Stimulated activated CD4-positive, alpha-beta T cell treated with anti-CD3 and anti-CD28 coated beads, Interleukin-2, amount 100 ng/mL, for 4 hours (primary cell): ENCODE measurements around the gene SPATA20.

Experiments used
- DNase-seq: peaks from one replicate; pipeline ENCODE4 v3.0.0-alpha.2; 2020; ENCODE audit warnings: low read depth

Gene SPATA20

GRCh38 chr17:50547035-50547735 lies at the start of gene SPATA20:
Gene SPATA20, plus strand, starts transcription at chr17:50547174. Its CDS starts 35 bp downstream, at chr17:50547209.
- peak; percentile 74 for DNase-seq

- DNase-seq, result no peak
Measured at GRCh38 chr17:50498021-50498874, 48.7 kb upstream of the SPATA20 start.

GRCh38 chr17:50499270-50499669 lies 47.7 kb upstream of the SPATA20 start:
- no peak for DNase-seq

GRCh38 chr17:50499721-50500120 lies 47.3 kb upstream of the SPATA20 start:
- no peak for DNase-seq

DNA sequence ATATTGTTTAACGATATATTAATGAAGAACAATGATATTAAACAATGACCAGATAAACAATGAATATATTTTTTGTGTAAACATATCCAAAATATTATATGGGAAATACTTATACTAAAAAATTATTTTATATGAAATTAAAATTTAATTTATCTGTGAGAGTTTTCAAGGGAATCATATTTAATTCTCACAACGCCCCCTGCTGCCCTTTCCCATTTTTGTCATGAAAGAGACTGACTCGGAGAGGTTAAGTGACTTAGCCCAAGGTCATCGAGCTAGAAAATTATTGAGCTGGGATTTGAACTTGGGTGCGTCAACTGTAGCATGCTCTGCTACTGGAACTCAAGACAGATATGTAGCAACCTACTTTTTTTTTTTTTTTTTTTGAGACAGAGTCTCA lies 45.9 kb upstream of the SPATA20 start:
- no peak for DNase-seq

- DNase-seq, result no peak
Measured at GRCh38 chr17:50502301-50502990, 44.5 kb upstream of the SPATA20 start.

GRCh38 chr17:50505591-50506130 lies 41.3 kb upstream of the SPATA20 start:
- no peak for DNase-seq

DNA sequence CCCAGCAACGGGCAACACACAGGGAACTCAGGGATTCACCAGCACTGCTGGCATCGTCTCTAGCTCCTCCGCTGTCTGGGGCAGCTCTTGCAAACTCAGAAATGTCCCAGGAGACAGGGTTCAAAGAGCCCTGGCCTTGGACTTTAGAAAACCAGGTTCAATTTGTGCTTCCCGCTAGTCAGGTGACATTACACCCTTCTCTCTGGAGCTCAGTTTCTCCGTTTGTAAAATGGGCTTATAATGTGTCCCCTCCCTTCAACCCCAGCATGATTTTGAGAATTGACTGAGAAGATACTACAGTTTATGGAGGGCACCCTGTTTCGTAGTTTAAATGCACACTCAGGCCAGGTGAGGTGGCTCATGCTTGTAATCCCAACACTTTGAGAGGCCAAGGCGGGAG lies 40.7 kb upstream of the SPATA20 start:
- DNase-seq, result no peak

DNA sequence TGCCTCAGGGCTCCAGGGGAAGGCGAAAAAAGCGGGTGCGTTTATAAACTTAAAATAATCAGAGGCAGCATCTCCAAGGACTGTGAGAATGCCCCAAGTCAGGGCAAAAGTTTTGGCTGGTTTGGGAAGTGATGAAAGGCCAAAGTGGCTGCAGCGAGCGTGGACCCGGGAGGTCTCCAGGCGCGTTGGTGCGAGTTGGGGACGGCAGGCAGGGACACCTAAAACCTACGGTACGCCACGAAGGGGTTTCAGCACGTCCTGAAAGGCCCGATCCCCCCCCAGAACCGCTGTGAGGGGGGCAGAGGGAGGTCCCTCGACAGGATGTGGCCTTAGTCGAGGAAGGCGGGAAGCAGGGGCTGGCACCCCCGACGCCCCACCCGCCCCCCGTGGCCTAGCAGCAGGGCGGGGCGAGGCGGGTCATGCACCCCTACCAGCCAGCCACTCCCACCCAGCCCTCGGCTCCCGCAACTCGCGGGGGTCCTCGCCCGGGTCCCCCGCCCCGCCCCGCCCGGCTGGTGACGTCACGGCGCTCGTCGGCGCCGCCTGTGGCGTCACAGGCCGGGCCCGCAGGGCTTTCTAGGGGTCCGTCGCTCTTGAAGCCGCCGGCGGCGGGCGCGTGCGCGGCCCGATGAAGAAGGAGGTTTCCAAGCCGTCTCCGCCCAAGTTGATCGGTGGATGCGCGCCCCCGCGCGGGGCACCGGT lies 39.0 kb upstream of the SPATA20 start, which contains the start of gene MYCBPAP:
TSS of gene MYCBPAP (plus strand) at position 569 of the 702 bp plus-strand sequence. CDS start 236 bp downstream, outside the sequence.
- DNase-seq, result peak; percentile 60

DNA sequence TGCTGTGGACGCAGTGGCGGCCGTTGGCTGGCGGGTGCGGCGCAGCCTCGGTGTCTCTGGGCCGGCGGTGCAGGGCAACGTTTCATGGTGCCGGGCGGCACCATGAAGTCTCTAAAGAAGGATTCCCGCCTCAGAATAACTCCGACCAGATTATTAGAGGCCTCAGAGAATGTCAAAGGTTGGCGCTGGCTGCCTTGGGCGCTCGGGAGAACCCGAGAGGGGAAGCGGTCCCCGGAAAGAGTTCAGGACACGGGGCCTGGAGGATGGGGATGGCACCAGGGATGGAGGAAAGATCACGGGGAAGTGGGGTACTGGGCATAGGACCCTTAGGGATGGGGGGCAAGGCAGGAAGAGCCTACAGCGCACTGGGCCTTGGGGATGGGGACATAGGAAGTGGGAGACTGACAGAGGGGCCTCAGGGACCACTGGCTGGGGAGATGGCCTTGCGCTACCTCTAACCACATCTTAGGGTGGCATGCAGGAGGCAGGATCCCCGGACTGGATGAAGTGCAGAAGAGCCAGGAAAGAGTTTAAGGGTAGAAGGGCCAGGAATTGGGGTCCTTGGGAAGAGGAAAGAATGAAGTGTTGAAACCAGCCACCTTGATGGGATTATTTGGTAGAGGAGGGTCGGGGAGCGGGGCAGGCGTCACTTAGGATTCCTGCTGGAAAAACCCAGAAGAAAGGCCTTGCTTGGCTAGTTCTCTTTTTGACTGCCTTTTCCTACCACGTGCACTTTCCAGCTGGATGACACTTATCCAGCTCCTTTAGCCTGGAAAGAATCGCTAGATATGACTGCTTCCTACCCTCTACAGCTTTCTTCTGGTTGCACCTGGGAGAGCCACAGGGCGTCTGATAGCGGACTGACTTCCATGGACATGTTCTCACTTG lies 38.2 kb upstream of the SPATA20 start:
- no peak for DNase-seq

- DNase-seq, result no peak
Measured at GRCh38 chr17:50511058-50511457, 35.9 kb upstream of the SPATA20 start.

DNA sequence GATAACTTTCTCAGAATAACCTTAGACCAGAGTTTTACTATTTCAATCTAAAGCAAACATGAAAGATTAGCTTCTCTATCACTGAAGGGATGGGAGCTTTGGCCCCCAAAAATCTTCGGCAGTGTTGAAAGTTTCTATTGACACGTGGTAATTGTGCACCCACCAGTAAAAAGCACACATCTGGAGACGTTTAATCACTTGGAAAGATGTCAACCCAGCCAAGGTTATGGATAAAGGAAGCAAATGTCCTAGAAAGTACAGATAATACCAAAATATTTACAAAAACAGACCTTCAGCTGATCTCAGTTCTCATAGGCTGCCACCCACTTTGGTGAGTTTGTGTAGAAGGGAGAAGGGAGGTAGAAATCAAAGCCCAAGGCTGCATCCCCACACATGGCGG lies 33.5 kb upstream of the SPATA20 start:
- no peak for DNase-seq

- no peak for DNase-seq
Measured at GRCh38 chr17:50514388-50514787, 32.6 kb upstream of the SPATA20 start.

DNA sequence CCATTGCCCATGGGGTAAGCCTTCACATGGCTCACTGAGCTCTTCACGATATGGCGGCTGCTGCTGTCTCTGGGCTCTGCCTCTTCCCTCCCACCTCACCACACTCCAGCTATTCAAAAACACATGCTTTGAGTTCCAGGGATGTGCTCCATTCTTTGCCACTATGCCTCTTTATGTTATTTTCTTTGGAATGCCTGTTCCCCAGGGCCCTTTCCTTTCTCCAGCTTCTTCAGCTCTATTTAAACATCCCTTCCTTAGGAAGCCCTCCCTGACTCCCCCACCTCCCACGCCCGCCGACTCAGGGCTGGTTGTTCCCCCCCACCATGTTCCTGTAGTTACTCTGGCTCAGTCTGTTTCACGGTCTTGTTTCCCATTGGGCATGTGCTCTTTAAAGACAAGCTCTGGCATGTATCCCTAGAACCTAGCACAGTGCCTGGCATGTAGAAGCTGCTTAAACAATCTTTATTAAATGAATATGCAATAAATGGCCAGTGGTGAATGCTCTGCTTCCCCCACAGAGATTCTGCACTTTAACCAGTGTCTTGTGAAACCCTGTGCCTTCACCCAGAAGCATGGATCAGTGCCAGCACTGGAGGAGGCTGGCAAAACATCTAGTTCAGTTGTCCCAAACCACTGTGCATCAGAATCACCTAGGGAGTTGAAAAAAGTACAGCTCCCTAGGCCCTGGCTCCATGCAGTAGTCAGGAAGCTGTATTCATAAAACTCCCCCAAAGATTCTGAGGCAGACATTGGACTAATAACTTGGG lies 31.9 kb upstream of the SPATA20 start:
- DNase-seq, result no peak

DNA sequence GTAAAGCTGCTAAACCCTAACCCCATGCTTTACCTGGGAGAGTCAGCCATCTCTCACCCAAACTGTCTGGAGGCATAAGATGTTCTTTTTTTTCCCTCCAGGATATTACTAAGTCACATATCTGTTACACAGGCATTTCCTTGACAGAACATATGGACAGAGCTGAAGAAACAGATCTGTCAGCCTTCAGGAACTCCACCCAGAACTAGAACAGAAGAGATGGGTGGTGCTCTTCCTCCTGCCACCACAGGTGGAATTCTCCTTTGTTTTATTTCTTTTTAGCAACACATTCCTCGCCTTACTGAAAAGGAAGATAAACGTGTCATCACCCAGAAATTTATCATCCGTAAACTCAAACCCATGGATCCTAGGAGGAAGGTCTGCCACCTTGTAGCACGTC lies 30.0 kb upstream of the SPATA20 start:
- DNase-seq, result no peak

GRCh38 chr17:50517504-50518383 lies 29.2 kb upstream of the SPATA20 start:
- DNase-seq, result no peak

GRCh38 chr17:50518384-50519023 lies 28.5 kb upstream of the SPATA20 start:
- no peak for DNase-seq

GRCh38 chr17:50519141-50519834 lies 27.7 kb upstream of the SPATA20 start:
- DNase-seq, result no peak
